ENCODE data around the gene KIAA1217. TPM values are rescaled to one million over a fixed set of nuclear protein-coding genes. Genes with fewer than 3 reads are reported as not detected.

Gene KIAA1217
- total RNA-seq, 1 experiment from 2014 or later = 7.8 TPM

DNA sequence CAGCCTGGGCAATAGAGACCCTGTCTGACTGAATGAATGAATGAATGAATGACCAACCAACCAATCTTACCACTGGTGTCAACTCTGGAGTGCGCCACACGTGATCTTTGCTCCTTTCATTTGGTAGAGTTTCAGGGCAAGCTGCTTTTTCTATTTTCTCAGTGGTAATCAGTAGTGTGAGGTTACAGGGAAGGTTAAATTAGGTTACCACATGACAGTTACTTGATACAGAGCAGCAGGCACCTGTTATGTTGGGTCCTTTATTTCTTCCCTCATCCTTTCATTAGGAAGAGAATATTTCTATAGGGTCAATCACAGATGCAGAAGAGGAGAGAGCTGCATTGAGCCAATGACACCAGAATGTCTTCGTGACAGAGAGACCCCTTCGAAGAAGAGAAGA is 167.8 kb downstream of the KIAA1217 start:
- intact Hi-C loops (cut with micrococcal nuclease) = no loop called here
- Histone ChIP-seq H2AFZ (ENCODE audit: low read depth, low read length, poor library complexity, severe bottlenecking) (no peak overlapping the region), H3K79me2 (ENCODE audit: insufficient read depth, low read length) (no peaks in the 10 kb centered on the region), H3K4me1 (ENCODE audit: control insufficient read depth in 1 of 2, insufficient read depth in 2 of 2, low read length in 2 of 2) (no peaks in the 10 kb centered on the region), H3K9ac (ENCODE audit: low read length) (no peak overlapping the region), H3K4me2 (ENCODE audit: low read length) (no peak overlapping the region), H3K36me3 (ENCODE audit: control insufficient read depth in 1 of 2, insufficient read depth in 2 of 2, low read length in 2 of 2) (no peaks in the 10 kb centered on the region), H3K27ac (ENCODE audit: low read depth, low read length) (no peak overlapping the region), H3K27me3 (ENCODE audit: insufficient read depth, low read length) (peaks cover 14% of the 10 kb centered on the region; the same call in 1 of the 2 replicates), H3K9me2 (ENCODE audit: insufficient read depth) (no peaks in the 10 kb centered on the region), H4K20me1 (ENCODE audit: insufficient read depth) (no peaks in the 10 kb centered on the region), H3K9me3 (ENCODE audit: control insufficient read depth in 1 of 2, insufficient read depth in 1 of 2, low read depth in 1 of 2, low read length in 2 of 2) (no peaks in the 10 kb centered on the region), H3K4me3 (replicated peaks in 1 of 2; ENCODE audit: low read depth in 1 of 2, low read length in 2 of 2) (no peak overlapping the region)
- TF ChIP-seq POLR2A (IDR thresholded peaks at IDR 0.05; ENCODE audit: borderline replicate concordance, extremely low read depth, insufficient read depth, insufficient read length) = no peak
- no peak for TF ChIP-seq ZBTB33 (IDR thresholded peaks at IDR 0.05; ENCODE audit: extremely low read depth, insufficient replicate concordance, low read length)
- TF ChIP-seq TCF7L2 (IDR thresholded peaks at IDR 0.05; ENCODE audit: borderline replicate concordance, extremely low read depth, insufficient read depth, insufficient read length) = no peak
- no TSS peak for BruUV-seq (replicated peaks)
- no peak for DNase-seq (ENCODE audit: low read depth, low spot score)
- ChIA-PET CTCF (no interaction called here), POLR2A (no interaction called here), RAD21 (ENCODE audit: low non-redundant PET in 1 of 2, low total read pairs in 2 of 2, uncharacterized antibody in 2 of 2, unreplicated experiment in 2 of 2) (no interaction called here)
- no peak for ATAC-seq

DNA sequence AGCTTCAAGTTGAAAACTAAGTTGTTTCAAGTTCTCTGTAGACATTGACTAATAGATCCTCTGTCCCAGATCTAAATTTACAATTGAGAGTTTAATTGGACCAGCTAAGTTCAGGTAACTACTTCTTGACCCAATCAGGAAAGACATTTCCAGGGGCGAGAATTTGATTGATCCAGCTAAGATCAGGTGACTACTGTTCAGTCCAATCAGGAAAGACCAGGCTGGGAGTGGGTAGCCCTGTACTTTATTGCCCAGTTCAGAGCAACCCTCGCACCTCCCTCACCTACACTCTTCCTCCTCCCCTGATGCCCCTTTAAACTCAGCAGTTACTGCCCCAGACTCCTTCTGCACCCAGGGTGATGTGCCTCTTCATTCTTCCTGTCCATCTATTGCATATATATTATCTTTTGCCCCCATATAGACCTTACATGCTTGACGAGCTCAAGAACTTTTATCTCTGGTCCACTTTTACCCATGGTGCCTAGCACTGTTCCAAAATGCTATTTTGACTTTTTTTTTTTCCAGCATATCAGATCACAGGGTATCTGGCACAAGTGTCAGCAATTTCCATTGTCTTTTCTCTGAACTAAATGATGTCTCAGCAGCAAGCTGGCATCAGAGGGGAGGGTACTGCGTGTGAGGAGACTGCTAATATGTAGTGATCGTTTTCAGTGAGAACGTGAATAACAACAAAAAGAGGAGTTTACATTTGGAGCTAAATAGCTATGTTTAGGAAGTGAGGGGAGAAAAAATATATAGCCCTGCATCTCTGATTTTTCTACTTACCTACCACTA is 169.4 kb downstream of the KIAA1217 start:
- no peak for TF ChIP-seq CEBPB (IDR thresholded peaks at IDR 0.05; ENCODE audit: low read depth)
- no peak for TF ChIP-seq CTCF (IDR thresholded peaks at IDR 0.05 in 2 of 3, conservative IDR thresholded peaks at IDR 0.05 in 1 of 3; ENCODE audit: borderline replicate concordance in 1 of 3, insufficient read depth in 1 of 3, low read depth in 2 of 3, low read length in 2 of 3)
- TF ChIP-seq ZFX (IDR thresholded peaks at IDR 0.05) = no peak
- no peak for TF ChIP-seq POLR2A (IDR thresholded peaks at IDR 0.05; ENCODE audit: borderline replicate concordance, extremely low read depth, insufficient read depth, insufficient read length)
- H2AFZ ChIP-seq (ENCODE audit: low read depth, low read length, poor library complexity, severe bottlenecking) = no peak overlapping the region
- H3K9me3 ChIP-seq (ENCODE audit: control insufficient read depth in 1 of 2, insufficient read depth in 1 of 2, low read depth in 1 of 2, low read length in 2 of 2) = no peaks in the 10 kb centered on the region
- ChIA-PET POLR2A (no interaction called here), RAD21 (ENCODE audit: low non-redundant PET in 1 of 2, low total read pairs in 2 of 2, uncharacterized antibody in 2 of 2, unreplicated experiment in 2 of 2) (no interaction called here), CTCF (no interaction called here)
- peaks cover 1 to 4% of the 10 kb centered on the region in 2 experiments; a peak in 1 of 4 replicates for H3K4me1 ChIP-seq (ENCODE audit: control insufficient read depth in 1 of 2, insufficient read depth in 2 of 2, low read length in 2 of 2)
- no peaks in the 10 kb centered on the region for H3K36me3 ChIP-seq (ENCODE audit: control insufficient read depth in 1 of 2, insufficient read depth in 2 of 2, low read length in 2 of 2)
- no peaks in the 10 kb centered on the region for H4K20me1 ChIP-seq (ENCODE audit: insufficient read depth)
- H3K9ac ChIP-seq (ENCODE audit: low read length) = no peak overlapping the region
- BruUV-seq (replicated peaks) = no TSS peak
- no peaks in the 10 kb centered on the region for H3K9me2 ChIP-seq (ENCODE audit: insufficient read depth)
- ATAC-seq = no peak
- intact Hi-C loops (cut with micrococcal nuclease) = no loop called here
- DNase-seq (ENCODE audit: low read depth, low spot score) = no peak
- H3K4me2 ChIP-seq (ENCODE audit: low read length) = no peak overlapping the region
- no peak overlapping the region for H3K27ac ChIP-seq (ENCODE audit: low read depth, low read length)
- H3K79me2 ChIP-seq (ENCODE audit: insufficient read depth, low read length) = no peaks in the 10 kb centered on the region
- H3K27me3 ChIP-seq (ENCODE audit: insufficient read depth, low read length) = peaks cover 8% of the 10 kb centered on the region; the same call in 1 of the 2 replicates
- no peak overlapping the region for H3K4me3 ChIP-seq (replicated peaks in 1 of 2; ENCODE audit: low read depth in 1 of 2, low read length in 2 of 2)
